HK-2 (cell line): Measurements from ENCODE around the gene TAB2.
A peak's percentile ranks its signal among the peaks of the same experiment; 100 is the strongest.
"Not testable (repeated sequence)": the region's sequence is repeated elsewhere in the genome, so short reads cannot be mapped to it uniquely, and the experiment has no call there.

ENCODE experiments used
- DNase-seq: peaks from one replicate; pipeline ENCODE4 v3.0.0-alpha.2; 2018; ENCODE audit not compliant: unreplicated experiment

TAB2 gene

GRCh38 chr6:149311766-149312165 lies 5.7 kb upstream of the TAB2 start:
- no peak for DNase-seq

GRCh38 chr6:149313070-149313469 lies 4.4 kb upstream of the TAB2 start:
- DNase-seq = no peak

GRCh38 chr6:149313861-149314260 lies 3.7 kb upstream of the TAB2 start:
- no peak for DNase-seq

- no peak for DNase-seq
These were observed 3.1 kb upstream of the TAB2 start for GRCh38 chr6:149314325-149314905.

GRCh38 chr6:149316108-149316727 lies 1.3 kb upstream of the TAB2 start:
- DNase-seq = no peak

GRCh38 chr6:149316740-149317643 lies 520 bp upstream of the TAB2 start:
- DNase-seq = peak; percentile 92

- peak; percentile 15 for DNase-seq
These were observed 1.2 kb downstream of the TAB2 start for GRCh38 chr6:149318581-149319286.

GRCh38 chr6:149319422-149319821 lies 1.9 kb downstream of the TAB2 start:
- no peak for DNase-seq

- DNase-seq = not testable (repeated sequence)
These were observed 2.5 kb downstream of the TAB2 start for GRCh38 chr6:149320016-149320415.

GRCh38 chr6:149320796-149321195 lies 3.3 kb downstream of the TAB2 start:
- DNase-seq = no peak

GRCh38 chr6:149323353-149323752 lies 5.8 kb downstream of the TAB2 start:
- DNase-seq = no peak

- DNase-seq = no peak
These were observed 6.4 kb downstream of the TAB2 start for GRCh38 chr6:149323925-149324324.

GRCh38 chr6:149324428-149324827 lies 6.9 kb downstream of the TAB2 start:
- no peak for DNase-seq

- no peak for DNase-seq
These were observed 8.2 kb downstream of the TAB2 start for GRCh38 chr6:149325648-149326236.

GRCh38 chr6:149327638-149328037 lies 10.1 kb downstream of the TAB2 start:
- no peak for DNase-seq

- DNase-seq = no peak
These were observed 10.6 kb downstream of the TAB2 start for GRCh38 chr6:149328083-149328482.

GRCh38 chr6:149329529-149329928 lies 12.0 kb downstream of the TAB2 start:
- DNase-seq = no peak

GRCh38 chr6:149330133-149330532 lies 12.6 kb downstream of the TAB2 start:
- DNase-seq = no peak

GRCh38 chr6:149331043-149331807 lies 13.7 kb downstream of the TAB2 start:
- DNase-seq = no peak

- no peak for DNase-seq
These were observed 14.4 kb downstream of the TAB2 start for GRCh38 chr6:149331871-149332270.
